ENCODE measurements around the gene MYT1.

Gene MYT1

DNA sequence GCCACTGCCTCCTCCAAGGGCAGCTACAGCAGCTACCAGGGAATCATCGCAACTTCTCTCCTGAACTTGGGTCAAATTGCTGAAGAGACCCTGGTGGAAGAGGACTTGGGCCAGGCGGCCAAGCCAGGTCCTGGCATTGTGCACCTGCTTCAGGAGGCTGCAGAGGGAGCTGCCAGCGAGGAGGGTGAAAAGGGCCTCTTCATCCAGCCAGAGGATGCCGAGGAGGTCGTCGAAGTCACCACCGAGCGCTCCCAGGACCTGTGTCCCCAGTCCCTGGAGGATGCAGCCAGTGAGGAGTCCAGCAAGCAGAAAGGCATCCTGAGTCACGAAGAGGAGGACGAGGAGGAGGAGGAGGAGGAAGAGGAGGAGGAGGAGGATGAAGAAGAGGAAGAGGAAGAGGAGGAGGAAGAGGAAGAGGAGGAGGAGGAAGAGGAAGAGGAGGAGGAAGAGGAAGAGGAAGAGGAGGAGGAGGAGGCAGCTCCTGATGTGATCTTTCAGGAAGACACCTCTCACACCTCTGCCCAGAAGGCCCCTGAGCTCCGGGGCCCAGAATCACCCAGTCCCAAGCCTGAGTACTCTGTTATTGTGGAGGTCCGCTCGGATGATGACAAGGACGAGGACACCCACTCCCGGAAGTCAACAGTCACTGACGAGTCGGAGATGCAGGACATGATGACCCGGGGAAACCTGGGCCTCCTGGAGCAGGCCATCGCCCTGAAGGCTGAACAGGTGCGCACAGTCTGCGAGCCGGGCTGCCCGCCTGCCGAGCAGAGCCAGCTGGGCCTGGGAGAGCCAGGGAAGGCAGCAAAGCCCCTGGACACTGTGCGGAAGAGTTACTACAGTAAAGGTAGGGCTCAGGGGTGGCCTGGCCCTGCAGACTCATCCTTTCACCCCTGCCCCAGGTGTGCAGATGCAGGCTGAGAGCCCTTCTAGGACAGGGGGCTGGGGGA is 43.7 kb downstream of the MYT1 start:
- FAIRE-seq (no peak), DNase-seq (ENCODE audit: insufficient read length, low spot score) (no peak)
- TF ChIP-seq POLR2A (IDR thresholded peaks at IDR 0.05; ENCODE audit: low read depth, low read length): no peak

DNA sequence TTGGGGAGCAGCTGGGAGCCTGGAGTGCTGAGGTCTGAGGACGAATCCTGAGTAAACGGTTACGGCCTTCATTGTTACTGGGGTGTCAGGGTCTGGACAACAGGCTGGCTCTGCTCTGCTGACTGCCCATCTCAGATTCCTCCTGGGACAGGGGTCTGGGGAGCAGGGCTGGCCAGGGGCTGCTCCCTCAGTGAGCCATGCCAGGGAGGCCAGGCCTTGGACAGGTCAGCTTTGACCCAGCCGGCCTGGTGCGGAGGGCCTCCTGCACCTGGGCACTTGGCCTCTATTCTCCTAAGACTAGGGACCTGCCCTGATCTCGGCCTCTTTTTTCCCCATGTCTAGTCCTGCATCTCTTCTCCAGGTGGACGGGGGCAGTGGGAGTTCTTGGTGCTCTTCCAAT is 44.9 kb downstream of the MYT1 start:
- TF ChIP-seq POLR2A (IDR thresholded peaks at IDR 0.05; ENCODE audit: low read depth, low read length): no peak
- no peak for FAIRE-seq

DNA sequence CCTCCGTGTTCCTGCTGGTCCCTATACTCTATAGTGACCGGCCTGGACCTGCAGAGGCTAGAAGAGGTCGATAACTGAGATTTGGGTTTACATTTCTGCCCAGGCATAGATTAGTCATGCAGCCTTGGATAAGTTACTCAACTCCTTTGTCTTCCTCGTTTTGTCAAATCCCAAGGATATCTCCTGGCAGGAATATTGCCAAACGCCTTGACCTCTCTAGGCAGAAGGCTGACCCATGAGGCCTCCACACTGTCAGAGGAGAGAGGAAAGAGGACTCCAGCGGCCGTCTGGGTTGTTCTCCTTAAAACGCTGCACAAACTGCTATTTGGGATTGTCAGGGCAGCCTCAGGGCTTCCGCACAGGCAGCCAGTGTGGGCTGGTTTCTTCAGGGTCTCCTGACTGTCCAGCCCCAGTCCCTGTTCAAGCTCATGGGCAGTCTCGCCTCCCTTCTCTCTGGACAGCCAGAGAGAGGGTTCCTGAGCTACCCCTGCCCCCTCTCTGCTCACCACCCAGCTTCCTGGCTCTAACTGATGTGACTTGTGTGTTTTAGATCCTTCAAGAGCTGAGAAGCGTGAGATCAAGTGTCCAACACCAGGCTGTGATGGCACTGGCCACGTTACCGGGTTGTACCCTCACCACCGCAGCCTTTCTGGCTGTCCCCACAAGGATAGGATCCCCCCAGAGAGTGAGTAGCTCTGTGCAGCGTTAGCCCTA is 46.6 kb downstream of the MYT1 start:
- no peak for FAIRE-seq
- no peak for DNase-seq (ENCODE audit: insufficient read length, low spot score)
- no peak for TF ChIP-seq POLR2A (IDR thresholded peaks at IDR 0.05; ENCODE audit: low read depth, low read length)

More for the DNA sequence above, 44.9 kb downstream of the MYT1 start:
- DNase-seq (ENCODE audit: insufficient read length, low spot score): no peak

DNA sequence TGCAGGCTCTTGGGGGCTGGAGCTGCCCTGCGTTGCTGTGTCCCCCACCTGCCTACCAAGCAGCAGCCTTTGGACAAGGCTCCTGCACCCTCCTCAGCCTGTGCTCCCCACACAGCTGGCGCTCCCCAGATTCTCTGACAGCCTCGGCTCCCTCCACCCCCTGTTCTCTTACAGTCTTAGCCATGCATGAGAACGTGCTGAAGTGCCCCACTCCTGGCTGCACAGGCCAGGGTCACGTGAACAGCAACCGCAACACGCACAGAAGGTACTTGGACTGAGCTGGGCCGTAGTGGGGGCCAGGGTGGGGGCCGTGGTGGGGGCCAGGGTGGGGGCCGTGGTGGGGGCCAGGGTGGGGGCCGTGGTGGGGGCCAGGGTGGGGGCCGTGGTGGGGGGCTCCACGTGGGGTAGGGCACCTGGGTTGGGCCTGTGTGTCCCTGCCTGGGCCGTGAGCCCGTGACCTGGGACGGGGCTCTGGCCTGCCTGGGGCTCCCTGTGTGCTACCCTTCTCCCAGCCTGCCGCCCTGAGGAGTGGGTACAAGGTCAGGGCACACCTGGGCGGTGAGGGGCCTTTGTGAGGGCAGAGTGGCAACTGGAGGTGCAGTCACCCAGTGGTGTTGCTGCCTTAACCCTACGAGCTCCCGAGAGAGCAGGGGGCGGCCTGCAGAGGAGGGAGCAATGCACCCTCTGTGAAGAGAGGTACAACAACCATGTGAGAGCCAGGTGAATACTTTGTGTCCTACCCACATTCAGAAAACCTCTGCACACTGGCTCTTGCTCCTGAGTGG is 47.8 kb downstream of the MYT1 start:
- TF ChIP-seq POLR2A (IDR thresholded peaks at IDR 0.05; ENCODE audit: low read depth, low read length): no peak
- DNase-seq (ENCODE audit: insufficient read length, low spot score): no peak
- no peak for FAIRE-seq

DNA sequence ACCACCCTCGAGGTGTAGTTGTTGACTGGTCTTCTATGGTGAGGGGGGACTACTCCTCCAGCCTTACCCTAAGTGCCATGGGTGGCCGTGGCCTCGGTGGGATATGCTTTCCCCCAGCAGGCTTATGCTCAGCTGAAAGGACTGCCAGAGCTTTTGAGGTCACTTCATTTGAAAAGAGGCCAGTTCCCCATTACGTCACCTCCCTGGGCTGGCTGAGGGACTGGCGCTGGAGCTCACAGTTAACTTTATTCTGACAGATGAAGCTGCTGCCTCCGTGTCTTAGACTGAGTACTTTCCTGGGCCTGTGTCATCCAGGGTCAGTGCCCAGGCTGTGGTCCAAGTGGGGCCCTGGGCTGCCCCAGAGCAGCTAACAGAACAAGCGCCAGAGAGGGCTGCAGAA is 48.5 kb downstream of the MYT1 start:
- FAIRE-seq: no peak
- no peak for TF ChIP-seq POLR2A (IDR thresholded peaks at IDR 0.05; ENCODE audit: low read depth, low read length)
- peak; percentile 56 for DNase-seq (ENCODE audit: insufficient read length, low spot score)

DNA sequence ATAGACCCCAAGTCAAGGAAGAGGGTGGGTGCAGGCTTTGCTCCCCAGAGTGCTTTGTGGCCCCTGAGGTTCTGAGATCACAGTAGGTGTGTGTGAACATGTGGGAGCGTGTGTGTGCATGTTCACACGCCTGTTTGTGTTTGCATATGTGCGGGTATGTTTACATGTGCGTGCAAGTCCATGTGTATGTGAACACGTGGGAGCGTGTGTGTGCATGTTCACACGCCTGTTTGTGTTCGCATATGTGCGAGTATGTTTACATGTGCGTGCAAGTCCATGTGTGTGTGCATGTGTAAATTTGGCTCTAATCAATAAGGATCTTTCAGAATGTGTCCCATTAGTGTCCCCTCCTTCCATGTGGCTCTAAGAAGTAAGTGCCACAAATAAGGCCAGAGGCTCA is 49.9 kb downstream of the MYT1 start:
- no peak for DNase-seq (ENCODE audit: insufficient read length, low spot score)
- no peak for TF ChIP-seq POLR2A (IDR thresholded peaks at IDR 0.05; ENCODE audit: low read depth, low read length)
- FAIRE-seq: no peak

DNA sequence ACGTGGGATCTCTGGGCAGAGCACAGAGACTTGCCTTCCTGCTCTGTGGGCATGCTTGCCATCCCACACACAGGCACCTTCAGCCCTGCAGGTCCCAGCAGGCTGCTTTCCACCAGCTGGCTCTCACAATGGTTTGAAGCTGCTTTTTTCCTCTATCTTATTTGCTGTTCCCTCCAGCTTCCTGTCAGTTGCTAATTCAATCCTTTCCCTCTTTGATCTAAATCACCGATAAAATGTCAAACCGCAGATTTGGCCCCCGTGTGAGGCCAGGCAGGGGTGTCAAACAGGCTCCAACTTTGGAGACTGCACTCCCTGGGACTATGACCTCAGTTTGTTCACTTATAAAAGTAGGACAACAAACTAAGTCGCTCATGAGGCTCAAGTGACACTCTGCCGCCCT is 50.7 kb downstream of the MYT1 start:
- DNase-seq (ENCODE audit: insufficient read length, low spot score): no peak
- FAIRE-seq: no peak
- no peak for TF ChIP-seq POLR2A (IDR thresholded peaks at IDR 0.05; ENCODE audit: low read depth, low read length)

DNA sequence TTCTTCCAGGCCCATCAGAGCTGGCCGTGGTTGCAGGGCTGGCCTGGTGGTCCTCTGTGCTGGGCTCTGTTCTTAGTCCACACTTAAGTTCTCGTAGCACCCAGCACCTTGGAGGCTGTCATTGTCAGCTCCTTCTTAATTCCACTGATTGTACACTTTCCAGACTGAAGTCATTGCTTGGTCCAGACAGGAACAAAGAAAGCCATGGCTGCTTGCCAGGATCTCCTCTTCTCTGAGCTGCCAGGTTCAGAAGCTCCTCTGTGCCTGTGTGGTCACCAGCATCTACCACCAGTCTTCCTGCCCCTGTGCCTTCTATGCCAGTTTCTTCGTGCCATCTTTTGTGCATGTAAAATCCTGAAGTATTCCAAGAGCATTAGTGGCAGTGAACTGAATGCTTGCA is 51.8 kb downstream of the MYT1 start:
- FAIRE-seq (no peak), DNase-seq (ENCODE audit: insufficient read length, low spot score) (no peak)
- no peak for TF ChIP-seq POLR2A (IDR thresholded peaks at IDR 0.05; ENCODE audit: low read depth, low read length)

DNA sequence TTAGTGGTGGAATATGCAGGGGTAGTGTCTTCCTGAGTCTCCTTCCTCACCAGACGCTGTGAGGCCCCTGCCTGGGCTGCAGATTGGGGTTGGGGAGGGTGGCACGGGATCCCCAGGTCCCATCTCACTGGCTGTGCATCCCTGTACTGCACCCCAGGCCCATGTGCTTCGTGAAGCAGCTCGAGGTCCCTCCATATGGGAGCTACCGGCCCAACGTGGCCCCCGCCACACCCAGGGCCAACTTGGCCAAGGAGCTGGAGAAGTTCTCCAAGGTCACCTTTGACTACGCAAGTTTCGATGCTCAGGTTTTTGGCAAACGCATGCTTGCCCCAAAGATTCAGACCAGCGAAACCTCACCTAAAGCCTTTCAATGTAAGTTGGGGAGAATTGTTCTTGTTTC is 52.7 kb downstream of the MYT1 start:
- DNase-seq (ENCODE audit: insufficient read length, low spot score): no peak

DNA sequence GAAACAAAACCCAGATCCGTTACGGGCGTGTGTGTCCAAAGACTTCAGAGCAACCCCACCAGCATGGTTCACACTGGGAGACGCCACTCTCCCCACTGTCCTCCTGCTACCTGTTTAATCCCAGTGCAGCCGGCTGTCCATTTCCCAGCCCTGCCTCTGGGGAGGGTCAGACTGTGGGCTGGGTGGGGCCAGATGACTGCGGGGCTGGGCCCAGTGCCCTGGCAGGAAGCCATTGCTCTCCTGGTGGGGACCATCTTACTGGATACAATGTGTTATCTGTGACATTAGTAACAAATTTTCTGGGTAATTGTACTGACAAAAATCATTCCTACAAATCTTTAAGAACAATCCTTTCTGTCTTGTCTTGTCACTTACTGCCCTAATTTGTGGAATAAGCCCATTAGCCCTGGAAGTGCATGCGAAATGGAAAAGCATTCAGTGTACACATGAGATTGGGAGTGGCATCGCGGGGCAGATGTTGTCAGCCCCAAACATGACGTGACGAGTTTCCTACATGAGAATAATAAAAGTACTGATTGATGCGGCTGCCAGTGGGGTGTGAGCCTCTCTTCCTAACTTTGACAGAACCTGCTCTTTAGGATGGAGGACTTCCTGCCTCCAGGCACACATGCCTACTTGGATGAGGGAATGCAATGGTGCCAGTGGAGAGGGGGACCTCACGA is 53.4 kb downstream of the MYT1 start:
- no peak for DNase-seq (ENCODE audit: insufficient read length, low spot score)

More for the DNA sequence above, 52.7 kb downstream of the MYT1 start:
- no peak for FAIRE-seq
- TF ChIP-seq POLR2A (IDR thresholded peaks at IDR 0.05; ENCODE audit: low read depth, low read length): no peak

DNA sequence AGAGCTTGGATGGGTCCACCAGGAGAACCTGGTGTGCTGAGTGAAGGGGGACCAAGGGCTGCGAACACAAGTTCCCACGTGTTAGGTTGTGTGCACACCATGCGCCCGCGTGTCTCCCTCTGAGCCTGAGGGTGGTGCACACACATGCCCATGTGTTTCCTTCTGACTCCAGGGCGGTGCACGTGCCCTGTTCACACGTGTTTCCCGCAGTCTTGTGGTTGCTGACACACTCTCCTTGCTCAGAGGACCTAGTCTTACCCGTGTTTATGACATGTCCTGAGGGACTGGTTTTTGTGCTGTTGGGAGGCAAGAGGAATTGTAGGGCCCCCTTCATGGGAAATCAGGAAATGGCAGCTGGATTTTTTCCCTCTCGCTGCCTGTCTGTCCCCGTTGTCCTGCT is 55.0 kb downstream of the MYT1 start:
- FAIRE-seq: no peak
- no peak for DNase-seq (ENCODE audit: insufficient read length, low spot score)
- no peak for TF ChIP-seq POLR2A (IDR thresholded peaks at IDR 0.05; ENCODE audit: low read depth, low read length)

More for the DNA sequence above, 53.4 kb downstream of the MYT1 start:
- TF ChIP-seq POLR2A (IDR thresholded peaks at IDR 0.05; ENCODE audit: low read depth, low read length): no peak
- FAIRE-seq: no peak

DNA sequence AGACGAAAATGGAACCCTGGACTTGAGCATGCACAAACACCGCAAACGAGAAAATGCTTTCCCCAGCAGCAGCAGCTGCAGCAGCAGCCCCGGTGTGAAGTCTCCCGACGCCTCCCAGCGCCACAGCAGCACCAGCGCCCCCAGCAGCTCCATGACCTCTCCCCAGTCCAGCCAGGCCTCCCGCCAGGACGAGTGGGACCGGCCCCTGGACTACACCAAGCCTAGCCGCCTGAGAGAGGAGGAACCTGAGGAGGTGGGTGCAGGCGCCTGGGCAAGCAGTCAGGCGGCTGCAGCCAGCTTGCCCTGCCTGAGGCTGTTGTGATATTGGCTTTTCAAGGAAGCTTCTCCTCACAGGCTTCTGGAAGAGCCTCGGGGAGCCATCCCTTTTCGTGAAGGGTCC is 55.5 kb downstream of the MYT1 start:
- TF ChIP-seq POLR2A (IDR thresholded peaks at IDR 0.05; ENCODE audit: low read depth, low read length): no peak
- FAIRE-seq (no peak), DNase-seq (ENCODE audit: insufficient read length, low spot score) (no peak)

DNA sequence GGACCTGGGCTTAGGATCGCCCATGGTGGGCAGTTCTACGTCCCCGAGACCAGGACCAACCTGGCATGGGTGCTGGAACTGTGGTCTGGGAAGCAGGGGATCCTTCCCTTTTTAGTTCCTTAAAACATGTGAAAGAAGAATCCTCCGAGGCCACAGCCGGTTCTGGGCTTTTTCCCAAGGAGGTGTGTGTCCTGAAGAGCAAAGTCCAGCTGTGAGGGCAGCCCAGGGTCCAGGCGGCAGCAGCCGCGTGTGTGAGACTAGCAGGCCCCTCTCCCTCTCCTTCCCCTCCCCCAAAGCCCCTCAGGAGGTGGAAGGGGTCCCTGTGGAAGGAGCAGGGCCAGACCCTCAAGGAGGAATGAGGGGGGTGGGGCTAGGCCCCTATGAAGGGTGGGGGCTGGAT is 56.2 kb downstream of the MYT1 start:
- FAIRE-seq: no peak
- TF ChIP-seq POLR2A (IDR thresholded peaks at IDR 0.05; ENCODE audit: low read depth, low read length): no peak

More for the DNA sequence above, 56.2 kb downstream of the MYT1 start:
- no peak for DNase-seq (ENCODE audit: insufficient read length, low spot score)

All from H54 (cell line).